C4-2B (cell line): ENCODE data around the gene DDC.

Experiments
- CTCF ChIP-seq: fragments of 450-650 bp; conservative IDR thresholded peaks from 2 replicates; pipeline ENCODE4 v1.5.1; 2017; ENCODE audit warnings: mild to moderate bottlenecking
- ZFX ChIP-seq: fragments of 450-650 bp; IDR thresholded peaks from 2 replicates; pipeline ENCODE4 v1.6.1; 2017

- TF ChIP-seq CTCF (no peak), ZFX (no peak)
These were observed 57.2 kb downstream of the DDC start for GRCh38 chr7:50507898-50508470.
